ENCODE measurements around the gene TMPRSS3. TPM values are rescaled to one million over a fixed set of nuclear protein-coding genes. Genes with fewer than 3 reads are reported as not detected.

TMPRSS3 gene
- total RNA-seq, 3 donors from 2014 or later = 9.2 to 27.2 TPM; not detected in 1

GRCh38 chr21:42331660-42332059 is 64.2 kb downstream of the TMPRSS3 start:
- Histone ChIP-seq H3K36me3 (no peaks in the 10 kb centered on the region), H3K4me3 (no peak overlapping the region), H3K4me1 (no peaks in the 10 kb centered on the region), H3K9me3 (peaks cover 0 to 10% of the 10 kb centered on the region in 2 donors), H3K27me3 (no peaks in the 10 kb centered on the region), H3K27ac (no peak overlapping the region)
- TF ChIP-seq POLR2AphosphoS5 (IDR thresholded peaks at IDR 0.05) = no peak
- no peak for TF ChIP-seq CTCF (IDR thresholded peaks at IDR 0.05)
- no peak for DNase-seq (ENCODE audit: low spot score in 2 of 2)
- intact Hi-C loops (cut with DNase I; ENCODE audit: low total_unique reads) = loop anchor here (5.0 kb wide), 1 partner anchor 874 kb away; no protein-coding TSS in a partner anchor

GRCh38 chr21:42330380-42331371 is 65.2 kb downstream of the TMPRSS3 start:
- Histone ChIP-seq H3K27me3 (no peaks in the 10 kb centered on the region), H3K36me3 (no peaks in the 10 kb centered on the region), H3K4me3 (no peak overlapping the region), H3K9me3 (peaks cover 0 to 10% of the 10 kb centered on the region in 2 donors), H3K4me1 (no peaks in the 10 kb centered on the region), H3K27ac (no peak overlapping the region)
- TF ChIP-seq CTCF (IDR thresholded peaks at IDR 0.05) (no peak), POLR2A (IDR thresholded peaks at IDR 0.05) (no peak), POLR2AphosphoS5 (IDR thresholded peaks at IDR 0.05) (no peak)
- no peak for DNase-seq (ENCODE audit: low spot score in 2 of 2)
- intact Hi-C loops (cut with DNase I; ENCODE audit: low total_unique reads) = loop anchor here (5.0 kb wide), 1 partner anchor 873 kb away; no protein-coding TSS in a partner anchor

GRCh38 chr21:42324896-42325295 is 71.0 kb downstream of the TMPRSS3 start:
- no peak for DNase-seq (ENCODE audit: low spot score in 2 of 2)
- Histone ChIP-seq H3K27ac (no peak overlapping the region), H3K36me3 (no peaks in the 10 kb centered on the region), H3K27me3 (no peaks in the 10 kb centered on the region), H3K9me3 (no peaks in the 10 kb centered on the region), H3K4me3 (no peak overlapping the region), H3K4me1 (no peaks in the 10 kb centered on the region)
- intact Hi-C loops (cut with DNase I; ENCODE audit: low total_unique reads) = no loop called here
- no peak for TF ChIP-seq POLR2A (IDR thresholded peaks at IDR 0.05)
- TF ChIP-seq CTCF (IDR thresholded peaks at IDR 0.05) = no peak
- TF ChIP-seq POLR2AphosphoS5 (IDR thresholded peaks at IDR 0.05) = no peak

Other genes with a start within 250 kb of the TMPRSS3 start
- 10 to 100 TPM; 10.6 to 26.2 (median 23.7) TPM for gene ABCG1, start 176.9 kb downstream of the TMPRSS3 start, total RNA-seq
- gene TFF3, start 80.6 kb downstream of the TMPRSS3 start, total RNA-seq = 100 to 1,000 TPM in 1 of 3 donors, 10 to 100 TPM in 1, under 1 TPM in 1; 0.96 to 108 (median 11.4) TPM
- not detected for gene TFF2, start 45.1 kb downstream of the TMPRSS3 start, total RNA-seq
- gene TFF1, start 29.5 kb downstream of the TMPRSS3 start, total RNA-seq = 1 to 10 TPM in 1 of 3 donors, under 1 TPM in 1, not detected in 1; 0.98 to 4.4 TPM
- 1 to 10 TPM in 1 of 3 donors, under 1 TPM in 2; 0.32 to 1.5 (median 0.66) TPM for gene UBASH3A, start 7.8 kb upstream of the TMPRSS3 start, total RNA-seq
- 1 to 10 TPM in 1 of 3 donors, under 1 TPM in 2; 0.48 to 2.3 (median 0.88) TPM for gene RSPH1, start 100.2 kb upstream of the TMPRSS3 start, total RNA-seq
- gene SLC37A1, start 117.8 kb upstream of the TMPRSS3 start, total RNA-seq = 10 to 100 TPM in 2 of 3 donors, 1 to 10 TPM in 1; 7.5 to 18.4 (median 18.4) TPM